ENCODE measurements around the gene HLA-DQB1.

The HLA-DQB1 gene

GRCh38 chr6:32623693-32624092, 42.8 kb downstream of the HLA-DQB1 start:
- DNase-seq, result no peak

- peak; percentile 61 for DNase-seq
These were observed 43.7 kb downstream of the HLA-DQB1 start for GRCh38 chr6:32622545-32623401.

GRCh38 chr6:32621372-32621771, 45.1 kb downstream of the HLA-DQB1 start:
- no peak for DNase-seq

GRCh38 chr6:32617751-32618150, 48.7 kb downstream of the HLA-DQB1 start:
- DNase-seq, result no peak

GRCh38 chr6:32615885-32616532, 50.4 kb downstream of the HLA-DQB1 start:
- DNase-seq, result no peak

- DNase-seq, result peak; percentile 47
These were observed 51.9 kb downstream of the HLA-DQB1 start for GRCh38 chr6:32614366-32615081.

- no peak for DNase-seq
These were observed 53.0 kb downstream of the HLA-DQB1 start for GRCh38 chr6:32613475-32613874.

- DNase-seq, result peak; percentile 10
These were observed 55.7 kb downstream of the HLA-DQB1 start for GRCh38 chr6:32610682-32611296.

- peak; percentile 97 for DNase-seq
These were observed 56.5 kb downstream of the HLA-DQB1 start for GRCh38 chr6:32609731-32610640.
